ENCODE results near the gene NTM. TPM values are rescaled to one million over a fixed set of nuclear protein-coding genes. Genes with fewer than 3 reads are reported as not detected.

The NTM gene
- total RNA-seq, 2 donors from 2014 or later: 1.0 to 1.7 TPM

- ATAC-seq (no peak), DNase-seq (no peak)
- intact Hi-C loops (cut with DNase I, micrococcal nuclease): no loop called here
Measured at GRCh38 chr11:131703311-131703710, 332.9 kb downstream of the NTM start.

DNA sequence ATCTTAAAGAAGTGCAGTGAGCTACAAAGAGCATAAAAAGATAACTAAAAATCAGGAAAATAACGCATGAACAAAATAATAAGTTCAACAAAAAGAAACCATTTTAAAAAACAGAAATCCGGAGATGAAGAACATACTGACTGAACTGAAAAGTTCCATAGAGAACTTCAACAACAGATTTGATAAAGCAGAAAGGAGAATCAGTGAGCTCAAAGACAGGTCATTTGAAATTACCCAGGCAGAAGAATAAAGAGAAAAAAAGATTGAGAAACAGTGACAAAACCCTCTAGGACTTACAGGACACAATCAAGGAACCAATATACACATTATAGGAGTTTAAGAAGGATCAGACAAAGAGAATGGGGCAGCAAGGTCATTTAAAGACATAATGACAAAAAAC is 334.3 kb downstream of the NTM start:
- intact Hi-C loops (cut with DNase I, micrococcal nuclease): no loop called here
- ATAC-seq: no peak
- DNase-seq: no peak

- ATAC-seq (no peak), DNase-seq (no peak)
- intact Hi-C loops (cut with DNase I, micrococcal nuclease): no loop called here
Measured at GRCh38 chr11:131710511-131710910, 340.1 kb downstream of the NTM start.

DNA sequence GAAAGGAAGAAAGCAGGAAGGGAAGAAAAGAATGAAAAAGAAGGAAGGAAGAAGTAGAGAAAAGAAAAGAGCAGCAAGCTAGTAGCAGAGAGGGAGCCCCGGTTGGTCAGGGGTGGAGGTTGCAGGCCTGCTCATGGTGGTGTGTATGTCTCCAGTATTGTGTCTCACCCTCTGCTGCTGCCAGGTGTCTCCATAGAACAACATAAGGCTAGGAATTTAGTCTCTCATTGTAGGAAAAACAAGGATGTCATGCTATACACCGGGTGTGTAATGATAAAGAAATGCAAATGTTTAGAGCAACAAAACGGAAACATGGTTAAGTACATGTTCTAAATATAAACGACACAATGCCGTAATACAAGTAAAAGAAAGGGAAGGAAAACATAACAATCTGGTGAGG is 342.5 kb downstream of the NTM start:
- intact Hi-C loops (cut with DNase I, micrococcal nuclease): no loop called here
- DNase-seq: no peak
- ATAC-seq: no peak

DNA sequence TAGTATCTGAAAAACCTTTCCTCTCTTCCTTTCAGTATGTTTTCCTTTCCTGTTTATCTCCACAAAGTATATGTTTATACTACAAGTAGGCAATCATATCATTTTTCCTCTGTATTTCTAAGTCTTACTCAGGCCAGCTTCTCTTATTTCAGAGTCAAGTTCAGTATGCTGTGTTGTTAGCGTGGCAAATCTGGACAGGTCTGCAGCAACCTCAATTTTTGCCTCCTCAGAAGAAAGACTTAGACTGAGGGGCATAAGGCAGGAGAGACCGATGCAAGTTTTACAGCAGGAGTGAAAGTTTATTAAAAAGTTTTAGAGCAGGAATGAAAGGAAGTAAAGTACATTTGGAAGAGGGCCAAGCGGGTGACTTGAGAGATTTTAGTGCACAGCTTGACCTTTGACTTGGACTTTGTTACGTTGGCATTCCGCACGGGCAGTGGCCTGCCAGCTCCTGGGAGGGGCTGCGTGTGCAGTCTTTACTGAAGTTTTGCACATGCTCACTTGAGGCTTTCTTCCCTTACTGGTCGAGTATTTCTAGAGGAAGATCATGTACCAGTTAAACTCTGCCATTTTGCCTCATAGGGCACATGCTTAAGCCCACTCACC is 343.2 kb downstream of the NTM start:
- DNase-seq: no peak
- no peak for ATAC-seq
- intact Hi-C loops (cut with DNase I, micrococcal nuclease): no loop called here

DNA sequence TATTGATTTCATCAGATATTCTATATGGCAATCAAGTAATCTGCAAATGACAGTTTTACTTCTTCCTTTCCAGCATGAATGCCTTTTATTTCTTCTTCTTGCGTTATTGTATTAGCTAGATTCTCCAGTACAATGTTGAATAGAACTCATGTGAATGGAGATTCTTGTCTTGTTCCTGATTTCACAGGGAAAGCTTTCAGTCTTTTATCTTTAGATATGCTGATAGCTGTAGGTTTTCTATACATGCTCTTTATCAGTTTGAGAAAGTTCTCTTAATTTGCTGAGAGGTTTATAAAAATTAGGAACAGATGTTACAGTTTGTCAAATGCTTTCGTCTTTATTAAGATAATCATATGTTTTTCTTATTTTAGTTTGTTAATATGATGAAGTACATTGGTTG is 347.2 kb downstream of the NTM start:
- DNase-seq: no peak
- ATAC-seq: no peak
- intact Hi-C loops (cut with DNase I, micrococcal nuclease): no loop called here

DNA sequence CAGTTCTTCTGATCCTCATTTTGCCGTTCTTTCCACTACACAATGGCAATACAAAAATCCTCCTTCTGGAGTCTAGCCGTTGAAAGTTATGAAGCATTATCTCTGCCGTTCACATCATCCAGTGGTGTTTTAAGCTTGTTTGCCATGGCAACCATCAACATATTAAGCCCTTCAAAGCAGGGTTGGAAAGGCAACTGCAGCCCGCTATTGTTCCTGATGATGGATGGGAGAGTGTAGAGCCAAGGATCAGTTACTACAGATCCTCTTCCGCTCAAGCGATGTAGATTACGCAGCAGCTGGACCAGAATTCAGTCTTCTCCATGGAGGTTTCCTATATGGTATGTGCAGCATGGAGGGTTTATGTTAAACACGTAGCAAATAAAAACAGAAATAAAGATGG is 352.7 kb downstream of the NTM start:
- ATAC-seq (no peak), DNase-seq (no peak)
- intact Hi-C loops (cut with DNase I, micrococcal nuclease): no loop called here

DNA sequence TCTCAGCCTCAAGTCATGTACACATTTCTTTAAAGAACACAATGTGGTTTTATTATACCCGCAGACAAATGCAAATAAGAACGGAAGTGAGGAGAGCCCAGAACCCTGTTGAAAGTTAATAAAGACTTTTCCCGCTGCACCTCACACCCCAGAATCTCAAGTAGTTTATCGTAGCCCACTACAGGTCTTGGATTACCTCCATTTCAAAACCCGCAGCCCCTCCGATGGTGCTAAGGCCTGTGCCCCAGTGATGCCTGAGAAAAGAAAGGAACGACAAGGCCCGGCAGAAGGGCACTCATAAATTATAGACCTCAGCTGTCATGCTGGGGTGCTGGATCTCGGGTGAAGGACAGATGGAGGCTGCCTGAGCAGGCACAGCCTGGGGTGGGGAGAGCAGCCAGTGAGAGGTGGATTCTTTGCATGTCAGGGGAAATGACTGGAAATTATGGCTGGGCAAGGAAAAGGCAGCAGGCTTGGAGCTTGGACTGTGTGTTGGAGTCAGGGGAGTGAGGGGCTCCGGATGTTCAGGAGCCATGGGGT is 354.1 kb downstream of the NTM start:
- intact Hi-C loops (cut with DNase I, micrococcal nuclease): no loop called here
- ATAC-seq: no peak
- no peak for DNase-seq

DNA sequence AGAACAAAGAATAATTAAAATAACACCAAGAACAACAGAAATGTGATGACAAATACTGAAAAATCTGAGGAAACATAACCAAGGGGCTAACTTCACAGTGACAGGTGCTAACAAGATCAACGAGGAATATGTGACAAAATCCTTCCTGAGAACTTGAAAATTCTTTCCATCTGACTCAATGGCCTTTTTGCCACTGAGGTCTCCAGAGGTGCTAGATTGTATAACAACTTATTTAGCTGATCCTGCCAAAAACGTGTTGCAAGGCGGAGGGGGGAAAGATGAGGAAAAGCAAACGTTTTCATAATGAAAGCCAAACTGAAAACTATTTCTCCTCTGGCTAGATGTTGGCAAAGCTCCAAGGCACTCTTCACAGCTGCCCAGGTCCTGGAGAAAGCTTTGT is 364.5 kb downstream of the NTM start:
- intact Hi-C loops (cut with DNase I, micrococcal nuclease): loop anchor here in 1 of 2 donors (5.0 kb wide), 1 partner anchor 232 kb away; no protein-coding TSS in a partner anchor
- no peak for ATAC-seq
- no peak for DNase-seq

DNA sequence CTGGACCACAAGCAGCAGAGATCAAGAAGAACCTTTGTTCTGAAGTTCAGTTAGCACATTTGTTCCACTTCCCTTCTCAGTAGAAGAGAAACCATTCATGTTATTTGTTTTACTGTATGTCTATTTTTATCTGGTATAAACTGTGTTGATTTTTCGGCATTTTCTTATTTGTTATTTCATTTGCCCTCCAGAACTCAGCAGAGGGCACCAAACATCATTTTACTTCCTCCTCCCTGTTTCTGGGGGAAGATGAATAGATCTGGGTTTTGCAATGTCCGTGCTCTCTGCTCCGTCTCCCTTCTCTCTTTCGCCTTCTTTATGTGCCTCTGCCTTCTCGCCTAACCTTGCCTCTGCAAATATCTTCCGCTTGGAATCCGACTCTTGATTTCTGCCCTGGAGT is 366.9 kb downstream of the NTM start:
- no peak for DNase-seq
- ATAC-seq: no peak
- intact Hi-C loops (cut with DNase I, micrococcal nuclease): loop anchor here in 1 of 2 donors (5.0 kb wide), 1 partner anchor 230 kb away; no protein-coding TSS in a partner anchor

GRCh38 chr11:131739243-131739882 is 368.9 kb downstream of the NTM start:
- intact Hi-C loops (cut with DNase I, micrococcal nuclease): loop anchor here in 1 of 2 donors (5.0 kb wide), 1 partner anchor 228 kb away; no protein-coding TSS in a partner anchor
- ATAC-seq (no peak), DNase-seq (no peak)

- DNase-seq (no peak), ATAC-seq (no peak)
- intact Hi-C loops (cut with DNase I, micrococcal nuclease): no loop called here
Measured at GRCh38 chr11:131744847-131745246, 374.4 kb downstream of the NTM start.

GRCh38 chr11:131745405-131745804 is 375.0 kb downstream of the NTM start:
- DNase-seq (no peak), ATAC-seq (no peak)
- intact Hi-C loops (cut with DNase I, micrococcal nuclease): no loop called here

GRCh38 chr11:131746201-131746600 is 375.8 kb downstream of the NTM start:
- ATAC-seq (no peak), DNase-seq (no peak)
- intact Hi-C loops (cut with DNase I, micrococcal nuclease): no loop called here

GRCh38 chr11:131748151-131749050 is 378.0 kb downstream of the NTM start:
- intact Hi-C loops (cut with DNase I, micrococcal nuclease): no loop called here
- peak; percentile 51 for ATAC-seq

DNA sequence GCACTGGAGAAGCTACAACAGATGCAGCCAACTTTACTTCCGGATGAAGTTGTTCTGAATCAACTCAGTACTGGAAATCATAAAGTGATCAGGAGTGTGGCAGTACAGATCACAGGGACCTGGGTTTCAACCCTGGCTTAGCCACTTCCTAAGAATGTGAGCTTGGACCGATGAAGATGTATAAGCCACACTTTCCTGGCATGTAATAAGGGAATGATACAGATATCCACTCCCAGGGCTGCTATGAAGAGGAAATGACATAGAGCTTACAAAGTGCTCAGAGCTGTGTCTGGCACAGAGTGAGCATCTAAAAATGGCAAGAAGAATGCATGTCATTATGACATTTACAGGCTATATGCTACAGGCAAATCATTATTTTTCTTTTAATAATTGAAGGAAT is 378.7 kb downstream of the NTM start:
- ATAC-seq: no peak
- intact Hi-C loops (cut with DNase I, micrococcal nuclease): no loop called here

More at GRCh38 chr11:131748151-131749050, 378.0 kb downstream of the NTM start:
- peak in 1 of 2 donors; percentile 48 for DNase-seq

GRCh38 chr11:131750152-131750551 is 379.7 kb downstream of the NTM start:
- ATAC-seq (no peak), DNase-seq (no peak)
- intact Hi-C loops (cut with DNase I, micrococcal nuclease): no loop called here

More for the DNA sequence above, 378.7 kb downstream of the NTM start:
- no peak for DNase-seq

- intact Hi-C loops (cut with DNase I, micrococcal nuclease): no loop called here
- ATAC-seq: no peak
- no peak for DNase-seq
Measured at GRCh38 chr11:131750692-131751091, 380.3 kb downstream of the NTM start.

DNA sequence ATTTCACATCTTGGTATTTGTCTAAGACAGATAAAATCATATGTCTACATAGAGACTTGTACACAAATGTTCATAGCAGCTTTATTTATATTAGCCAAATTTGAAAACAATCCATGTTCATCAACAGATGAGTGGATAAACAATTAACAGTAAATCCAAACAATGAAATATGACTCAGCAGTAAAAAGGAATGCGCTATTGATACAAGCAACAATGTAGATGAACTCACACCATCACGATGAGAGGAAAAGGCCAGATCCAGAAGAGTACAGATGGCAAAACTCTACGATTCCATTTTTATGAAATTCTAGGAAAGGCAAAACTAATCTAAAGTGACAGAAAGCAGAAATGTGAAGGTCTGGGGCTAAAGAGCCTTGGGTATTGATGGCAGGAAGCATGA is 384.3 kb downstream of the NTM start:
- intact Hi-C loops (cut with DNase I, micrococcal nuclease): no loop called here
- DNase-seq: no peak
- no peak for ATAC-seq
